NCI-H345 treated with DMSO at 0.1 percent for 48 hours (cell line): ENCODE measurements around the gene SCARB1.

Experiments used
- DNase-seq: peaks from one replicate; lab custom pipeline; 2025; ENCODE audit not compliant: unreplicated experiment; lab: John Stamatoyannopoulos, UW

SCARB1 gene

DNA sequence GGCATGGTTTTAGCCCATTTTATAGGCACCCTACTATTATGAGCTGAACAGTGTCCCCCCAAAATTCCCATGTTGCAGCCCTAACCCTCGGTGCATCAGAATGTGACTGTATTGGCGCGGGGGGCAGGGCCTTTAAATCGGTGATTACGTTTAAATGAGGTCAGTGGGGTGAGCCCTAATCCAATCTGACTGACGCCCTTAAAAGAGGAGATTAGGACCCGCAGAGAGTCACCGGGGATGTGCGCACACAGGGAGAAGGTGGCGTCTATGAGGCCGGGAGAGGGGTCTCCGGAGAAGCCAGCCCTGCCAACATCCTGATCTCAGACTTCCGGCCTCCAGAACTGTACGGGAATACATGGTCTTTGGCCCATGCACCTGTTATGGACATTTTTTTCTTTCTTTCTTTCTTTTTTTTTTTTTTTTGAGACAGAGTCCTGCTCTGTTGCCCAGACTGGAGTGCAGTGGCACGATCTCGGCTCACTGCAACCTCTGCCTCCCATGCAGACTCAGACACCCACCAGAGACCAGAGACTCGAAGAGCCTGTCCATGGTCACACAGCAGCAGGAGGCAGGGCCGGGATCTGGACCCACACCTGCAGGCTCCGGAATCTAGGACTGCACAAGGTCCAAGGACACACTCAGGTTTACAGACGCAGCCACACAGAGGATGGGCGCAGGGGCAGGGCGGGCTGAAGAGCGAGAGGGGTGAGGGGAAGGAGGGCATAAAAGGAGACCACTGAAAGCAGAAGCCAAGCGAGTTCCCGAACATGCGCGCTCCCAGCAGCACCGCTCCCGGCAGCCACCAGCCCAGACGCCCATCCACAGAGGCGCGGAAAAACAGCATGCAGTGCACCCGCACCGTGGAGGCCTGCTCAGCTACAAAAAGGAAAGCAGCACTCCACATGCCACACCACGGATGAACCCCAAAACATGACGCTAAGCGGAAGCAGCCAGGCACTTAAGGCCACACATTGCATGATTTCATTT, 19.0 kb downstream of the SCARB1 start:
- no peak for DNase-seq

DNA sequence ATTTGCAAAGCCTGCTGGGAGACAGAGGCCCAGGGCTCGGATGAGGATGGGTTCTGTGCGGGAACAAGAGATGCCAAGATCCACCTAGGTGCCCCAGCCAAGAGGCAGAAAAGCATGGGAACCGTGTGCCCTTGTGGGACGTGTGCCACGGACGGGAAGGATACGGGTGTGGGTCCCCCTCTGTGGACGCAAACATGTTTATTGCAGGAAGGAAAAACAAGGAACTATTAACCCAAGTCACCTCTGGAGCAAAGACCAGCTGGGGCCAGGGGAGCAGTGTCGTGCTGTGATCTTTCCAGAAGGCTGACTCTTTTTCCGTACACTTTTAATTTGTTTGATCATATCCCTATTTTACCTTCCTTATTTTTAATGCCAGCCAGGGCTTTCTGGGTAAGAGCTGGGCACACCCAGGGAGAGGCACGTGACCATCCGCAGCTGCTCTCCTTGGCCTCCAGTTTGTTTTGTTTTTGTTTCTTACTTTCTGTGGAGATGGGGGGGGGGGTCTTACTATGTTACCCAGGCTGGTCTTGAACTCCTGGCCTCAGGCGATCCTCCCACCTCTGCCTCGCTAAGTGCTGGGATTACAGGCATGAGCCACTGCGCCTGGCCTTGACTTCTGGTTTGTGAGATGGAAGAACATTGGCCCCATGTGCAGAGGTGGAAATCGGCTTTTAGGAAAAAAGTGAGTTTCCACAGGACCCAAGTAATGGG, 20.7 kb downstream of the SCARB1 start:
- DNase-seq: no peak

DNA sequence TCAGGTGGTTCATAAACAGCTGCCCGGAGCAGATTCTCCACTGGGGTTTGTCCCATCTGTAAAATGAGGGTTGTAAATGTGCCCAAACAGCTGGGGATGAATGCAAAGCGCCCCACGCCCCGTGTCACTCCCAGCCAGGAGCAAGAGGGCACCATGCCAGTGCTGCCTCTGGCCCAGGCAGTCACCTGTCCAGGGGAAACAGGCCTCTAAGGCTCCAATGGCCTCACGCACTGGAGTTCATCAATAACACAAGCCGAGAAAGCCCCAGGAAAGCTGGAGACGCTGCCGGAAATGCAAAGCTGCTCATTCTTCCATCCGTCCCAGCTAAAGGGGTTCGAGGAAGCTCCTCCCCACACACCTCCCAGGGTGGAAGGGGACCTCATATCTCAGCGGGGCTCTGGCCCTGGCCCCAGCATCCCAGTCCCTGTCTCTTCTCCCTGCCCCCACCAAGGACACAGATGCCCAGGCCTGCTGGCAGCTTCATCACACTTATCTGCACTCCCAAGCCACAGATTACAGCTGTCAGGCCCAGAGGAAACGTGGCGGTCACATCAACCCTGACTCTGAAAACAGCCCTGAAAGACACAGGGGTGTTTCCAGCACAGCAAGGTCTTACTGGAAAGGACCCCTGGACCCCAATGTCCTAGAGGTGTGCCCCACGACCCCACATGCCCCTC, 21.5 kb downstream of the SCARB1 start:
- DNase-seq: no peak

DNA sequence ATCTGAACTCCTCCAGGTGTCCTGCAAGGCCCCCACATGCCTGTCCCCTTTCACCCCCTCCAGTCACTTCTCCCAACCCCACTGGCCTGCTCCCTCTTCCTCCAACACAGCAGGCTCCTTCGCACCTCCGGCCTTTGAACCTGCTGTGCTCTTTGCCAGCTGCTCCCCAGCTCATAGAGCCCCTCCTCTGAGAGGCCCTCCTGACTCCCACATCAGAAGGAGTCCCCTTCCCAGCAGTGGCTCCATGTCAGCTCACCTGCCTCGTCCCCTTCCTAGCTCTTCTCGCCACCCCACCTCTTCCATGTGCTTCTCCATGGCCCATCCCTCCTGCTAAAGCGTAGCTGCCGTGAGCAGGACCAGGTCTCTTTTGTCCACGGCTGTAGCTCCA, 22.1 kb downstream of the SCARB1 start:
- no peak for DNase-seq

DNA sequence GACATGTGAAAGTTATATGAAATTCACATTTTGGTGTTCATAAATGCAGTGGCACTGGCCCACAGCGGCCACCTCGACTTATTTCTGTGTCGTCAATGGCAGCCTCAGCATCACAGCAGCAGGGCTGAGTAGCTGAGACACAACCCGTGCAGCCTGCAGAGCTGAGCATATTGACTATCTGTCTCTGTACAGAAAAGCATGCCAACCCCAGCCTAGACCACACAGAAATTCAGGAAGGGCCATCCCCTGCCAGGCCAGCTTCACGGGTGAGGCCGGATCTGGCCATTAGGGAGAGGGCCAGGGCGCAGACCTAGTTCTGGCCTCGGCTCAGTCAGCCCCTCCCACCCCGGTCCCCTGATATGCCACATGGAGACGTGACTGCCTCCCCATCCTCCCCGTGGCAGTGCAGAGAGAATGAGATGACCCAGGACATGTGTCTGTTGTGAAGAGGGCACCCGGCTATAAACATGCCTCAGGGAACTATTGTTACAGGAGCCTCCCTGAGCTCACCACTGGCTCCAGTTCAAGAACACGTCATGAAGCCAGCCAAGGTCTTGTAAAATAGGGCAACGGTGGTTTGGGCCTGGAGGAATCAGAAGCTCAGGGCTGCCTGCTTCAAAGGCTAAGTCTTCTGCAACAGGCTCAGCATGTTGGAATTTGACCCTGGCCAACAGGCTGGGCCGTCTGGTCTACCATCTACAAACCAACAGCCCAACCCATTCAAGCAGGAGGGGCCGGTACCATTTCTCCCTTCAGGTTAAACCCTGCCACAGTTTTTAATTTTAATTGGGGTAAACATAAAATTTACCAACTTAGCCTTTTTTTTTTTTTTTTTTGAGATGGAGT, 25.5 kb downstream of the SCARB1 start:
- DNase-seq: peak; percentile 22

DNA sequence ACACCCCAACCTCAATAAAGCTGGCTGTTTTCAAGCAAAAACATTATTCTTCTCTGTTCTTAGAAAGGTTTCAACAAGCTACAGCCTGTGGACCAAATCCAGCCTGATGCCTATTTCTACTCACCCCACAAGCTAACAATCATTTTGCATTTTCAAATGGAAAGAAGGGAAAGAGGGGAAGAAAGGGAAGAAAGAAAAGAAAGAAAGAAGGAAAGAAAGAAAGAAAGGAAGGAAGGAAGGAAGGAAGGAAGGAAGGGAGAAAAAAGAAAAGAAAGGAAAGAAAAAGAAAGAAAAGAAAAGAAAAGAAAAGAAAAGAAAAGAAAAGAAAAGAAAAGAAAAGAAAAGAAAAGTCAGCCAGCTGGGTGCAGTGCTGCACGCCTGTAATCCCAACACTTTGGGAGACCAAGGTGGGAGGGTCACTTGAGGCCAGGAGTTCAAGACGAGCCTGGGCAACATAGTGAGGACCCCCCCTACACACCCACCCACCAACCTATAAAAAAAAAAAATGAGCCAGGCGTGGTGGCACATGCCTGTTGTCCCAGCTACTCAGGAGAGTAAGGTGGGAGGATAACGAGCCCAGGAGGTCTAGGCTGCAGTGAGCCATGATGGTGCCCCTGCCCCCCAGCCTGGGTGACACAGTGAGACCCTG, 26.3 kb downstream of the SCARB1 start:
- DNase-seq: no peak

DNA sequence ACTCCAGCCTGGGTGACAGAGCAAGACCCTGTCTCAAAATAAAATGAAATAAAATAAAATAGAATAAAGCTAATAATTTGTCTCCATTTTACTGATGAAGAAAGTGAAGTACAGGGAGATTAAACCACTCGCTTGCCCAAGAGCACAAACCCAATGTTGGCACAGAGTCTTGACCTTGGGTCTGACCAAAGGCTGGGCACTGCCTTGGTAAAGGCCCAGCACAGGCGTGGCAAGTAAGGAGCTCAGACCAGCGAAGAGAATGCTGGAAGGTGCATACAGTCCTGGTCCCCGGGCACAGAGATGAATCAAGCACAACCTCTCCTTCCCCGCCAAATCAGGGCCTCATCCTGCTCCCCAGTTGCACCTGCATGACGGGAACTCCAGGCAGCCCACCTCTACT, 26.9 kb downstream of the SCARB1 start:
- no peak for DNase-seq

DNA sequence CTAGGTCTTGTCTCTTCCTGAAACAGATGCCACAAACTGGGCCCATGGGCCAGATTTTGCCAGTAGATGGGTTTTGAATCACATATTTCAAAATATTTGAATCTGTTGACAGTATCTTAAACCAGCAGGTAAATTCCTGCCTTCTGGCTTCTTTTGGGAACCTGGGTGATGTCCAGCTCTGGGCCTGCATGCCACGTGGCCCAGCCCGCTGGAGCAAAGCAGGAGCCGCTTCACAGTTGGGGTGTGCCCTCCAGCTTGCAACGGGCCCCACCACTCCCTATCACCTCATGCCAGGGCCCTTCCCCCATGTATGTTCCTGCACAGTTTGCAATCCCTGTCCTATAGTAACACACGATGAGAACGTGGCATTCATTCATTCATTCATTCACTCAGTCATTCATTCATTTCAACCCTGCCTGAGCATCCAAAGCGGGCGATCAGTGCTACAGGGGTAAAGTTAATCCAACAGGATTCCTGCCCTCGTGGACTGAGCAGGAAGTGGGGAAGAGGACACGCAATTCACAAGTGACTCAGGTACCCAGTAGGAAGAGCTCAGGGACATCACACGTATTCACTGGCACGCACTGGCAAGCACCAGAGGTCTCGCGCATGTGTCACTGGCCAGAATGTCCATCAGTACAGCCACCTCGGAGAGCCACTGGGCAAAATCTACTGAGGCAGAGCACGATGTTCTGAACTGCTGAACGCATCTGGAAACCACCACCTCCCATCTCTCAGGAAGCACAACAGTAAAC, 27.8 kb downstream of the SCARB1 start:
- no peak for DNase-seq

DNA sequence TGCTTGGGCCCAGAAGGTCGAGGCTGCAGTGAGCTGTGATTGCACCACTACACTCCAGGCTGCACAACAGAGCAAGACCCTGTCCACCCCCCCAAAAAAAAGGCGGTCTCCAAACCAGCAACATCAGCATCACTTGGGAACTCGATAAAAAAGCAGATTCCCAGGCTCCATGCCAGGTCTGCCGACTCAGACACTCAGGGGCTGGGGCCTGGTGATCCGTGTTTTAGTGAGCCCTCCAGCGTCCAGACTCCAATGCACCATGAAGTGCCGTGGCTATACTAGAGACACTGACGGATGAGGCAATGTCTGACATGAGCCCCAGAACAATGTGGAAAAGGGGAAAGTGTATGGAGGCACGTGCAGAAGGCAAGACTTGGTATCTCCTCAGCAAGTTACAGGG, 28.8 kb downstream of the SCARB1 start:
- DNase-seq: no peak

DNA sequence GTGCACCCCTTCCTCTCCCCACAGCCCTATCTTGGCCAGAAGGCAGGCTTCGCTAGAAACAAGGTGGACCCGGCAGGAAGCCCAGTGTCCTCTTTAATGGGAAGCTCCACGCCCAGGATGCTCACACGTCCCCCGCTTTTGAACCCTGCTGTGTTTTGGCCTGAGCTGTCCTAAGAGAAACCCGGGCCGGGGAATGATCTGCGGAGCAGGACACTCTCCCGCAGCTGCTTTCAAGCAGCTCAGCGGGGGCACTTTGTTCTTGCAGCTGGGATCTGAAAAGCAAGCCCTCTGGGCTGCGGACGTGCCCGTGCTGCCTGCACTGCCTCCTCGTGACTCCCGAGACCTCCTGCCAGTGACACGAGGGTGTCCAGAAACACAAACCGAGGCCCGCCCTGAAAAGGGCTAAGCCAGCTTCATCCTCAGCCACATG, 30.0 kb downstream of the SCARB1 start:
- DNase-seq: peak; percentile 88

DNA sequence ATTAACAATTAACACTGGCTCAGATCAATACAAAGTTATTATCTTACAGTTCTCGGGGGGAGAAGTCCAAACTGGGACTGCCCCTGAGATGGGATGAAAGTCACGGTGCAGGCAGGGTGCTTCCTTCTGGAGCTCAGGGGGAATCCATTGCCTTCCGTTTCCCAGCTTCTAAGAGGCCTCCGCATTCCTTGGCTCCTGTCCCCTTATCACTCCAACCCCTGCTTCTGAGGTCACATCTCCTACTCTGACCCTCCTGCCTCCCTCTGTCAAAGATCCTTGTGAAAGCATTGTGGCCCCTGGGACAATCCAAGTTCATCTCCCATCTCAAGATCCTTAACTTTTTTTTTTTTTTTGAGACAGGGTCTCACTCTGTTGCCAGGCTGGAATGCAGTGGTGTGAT, 30.8 kb downstream of the SCARB1 start:
- no peak for DNase-seq

DNA sequence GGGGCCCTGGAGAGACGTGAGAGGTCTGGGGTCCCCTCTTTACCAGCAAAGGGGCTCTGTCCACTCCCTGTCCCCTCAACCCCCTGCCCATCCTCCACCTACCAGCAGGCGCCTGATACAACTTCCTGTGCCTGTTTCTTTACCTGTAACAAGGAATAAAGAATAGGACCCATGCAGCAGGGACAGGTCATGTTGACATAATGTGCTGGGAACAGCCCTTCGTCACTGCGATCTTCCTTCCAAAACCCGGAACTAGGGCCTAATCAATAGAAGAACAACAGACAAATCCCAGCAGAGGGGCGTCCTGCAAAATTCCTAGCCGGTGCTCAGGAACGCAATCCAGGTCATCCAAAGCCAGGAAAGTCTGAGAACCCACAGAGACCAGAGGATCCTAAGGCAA, 32.1 kb downstream of the SCARB1 start:
- no peak for DNase-seq

DNA sequence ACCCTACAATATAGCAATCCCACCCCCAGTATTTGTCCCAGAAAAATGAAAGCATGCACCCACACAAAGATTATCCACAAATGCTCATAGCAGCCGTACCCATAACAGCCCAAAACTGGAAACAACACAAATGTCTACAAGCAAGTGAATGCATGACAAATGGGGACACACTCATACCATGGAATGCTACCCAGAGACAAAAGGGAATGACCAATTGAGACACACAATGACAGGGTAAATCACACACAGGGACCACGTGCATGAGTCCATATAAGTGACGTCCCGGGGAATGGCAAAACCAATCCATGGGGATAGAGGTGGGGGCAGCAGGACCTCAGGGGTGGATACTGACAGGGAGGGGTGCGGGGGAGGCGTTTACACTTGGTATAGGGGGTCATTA, 33.4 kb downstream of the SCARB1 start:
- DNase-seq: no peak

DNA sequence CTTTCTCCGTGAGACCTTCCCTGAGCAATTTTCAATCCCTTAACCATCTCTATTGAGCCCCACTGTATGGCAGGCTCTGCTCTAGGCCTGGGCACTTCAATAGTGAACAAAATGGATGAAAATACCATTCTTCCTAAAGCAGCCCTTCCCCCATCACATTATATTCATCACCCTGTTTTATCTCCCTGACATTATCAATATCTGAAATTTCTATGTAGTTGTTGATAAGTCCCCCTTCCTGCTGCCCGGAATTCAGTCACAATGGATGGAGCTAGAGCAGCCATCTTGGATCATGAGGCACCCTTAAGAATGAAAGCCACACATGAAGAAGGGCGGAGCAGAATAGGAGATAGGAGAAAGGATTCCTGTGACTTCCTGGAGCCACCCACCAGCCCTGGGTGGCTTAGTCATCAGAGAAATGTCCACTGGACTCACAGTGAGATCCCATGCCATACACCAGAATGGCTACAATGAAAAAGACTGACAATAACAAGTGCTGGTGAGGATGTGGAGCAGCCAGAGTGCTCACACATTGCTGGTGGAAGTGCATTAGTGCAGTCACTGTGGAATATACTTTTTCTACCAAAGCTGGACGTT, 33.9 kb downstream of the SCARB1 start:
- DNase-seq: no peak

DNA sequence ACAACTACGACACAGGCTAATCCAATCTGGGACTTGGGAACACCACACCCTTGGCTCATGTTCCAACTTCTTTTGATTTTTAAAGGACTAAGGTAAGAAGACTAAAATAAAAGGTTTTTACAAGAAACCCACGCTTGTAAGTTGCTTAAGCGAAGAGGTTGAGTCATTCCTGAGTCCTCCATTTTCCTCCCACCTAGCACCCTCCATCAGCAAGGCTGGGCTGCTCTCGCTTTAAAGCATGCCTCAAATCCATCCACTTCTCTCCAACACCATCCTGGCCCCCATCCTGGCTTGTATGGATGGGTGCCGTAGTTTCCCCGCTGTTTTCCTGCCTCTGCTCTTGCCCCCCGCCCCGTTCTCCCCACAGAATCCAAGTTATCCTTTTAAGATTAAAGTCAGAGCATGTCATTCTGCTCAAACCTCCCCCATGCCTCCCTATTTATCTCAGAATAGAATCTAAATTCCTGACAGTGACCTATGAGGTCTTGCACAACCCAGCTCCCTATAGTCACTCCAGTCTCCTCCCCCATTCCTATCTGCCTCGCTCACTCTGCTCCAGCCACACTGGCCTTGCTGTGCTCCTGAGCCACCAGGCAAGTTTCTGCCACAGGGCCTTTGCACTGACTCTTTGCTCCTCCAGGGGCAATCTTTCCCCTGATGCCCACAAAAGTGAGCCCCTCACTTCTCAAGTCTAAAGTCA, 34.5 kb downstream of the SCARB1 start:
- no peak for DNase-seq

DNA sequence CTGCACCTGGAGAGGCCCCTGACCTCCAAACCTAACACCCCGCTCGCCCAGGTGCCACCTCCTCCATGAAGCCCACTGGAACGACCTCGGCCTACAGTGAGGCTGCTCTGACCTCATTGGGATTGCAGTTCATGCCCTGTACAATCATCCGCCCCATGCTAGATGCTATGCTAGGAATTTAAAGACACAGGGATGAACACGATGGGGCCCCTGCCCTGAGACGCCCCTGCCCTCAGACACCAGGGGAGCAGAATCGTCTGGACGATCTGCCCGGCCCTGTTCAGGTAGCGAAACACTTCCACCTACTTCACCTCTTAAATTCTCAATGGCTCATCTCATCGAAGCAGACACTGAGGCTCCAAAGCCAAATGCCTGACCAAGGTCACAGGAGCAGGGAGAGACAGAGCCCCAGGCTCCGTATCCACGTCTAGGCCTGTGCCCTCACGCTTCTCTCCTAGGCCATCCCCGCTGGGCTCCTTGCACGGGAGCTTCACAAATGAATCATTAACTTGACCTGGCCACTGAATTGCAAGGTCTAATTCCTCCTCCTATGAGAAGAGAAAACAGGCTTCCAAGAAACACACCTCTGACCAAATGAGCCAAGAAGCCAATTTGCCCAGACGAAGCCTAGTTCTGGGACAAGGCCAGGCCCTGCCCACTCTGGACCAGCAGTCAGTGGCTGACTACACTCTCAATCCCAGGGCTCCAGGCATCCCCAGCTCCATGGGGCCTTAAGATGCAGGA, 35.2 kb downstream of the SCARB1 start:
- no peak for DNase-seq

DNA sequence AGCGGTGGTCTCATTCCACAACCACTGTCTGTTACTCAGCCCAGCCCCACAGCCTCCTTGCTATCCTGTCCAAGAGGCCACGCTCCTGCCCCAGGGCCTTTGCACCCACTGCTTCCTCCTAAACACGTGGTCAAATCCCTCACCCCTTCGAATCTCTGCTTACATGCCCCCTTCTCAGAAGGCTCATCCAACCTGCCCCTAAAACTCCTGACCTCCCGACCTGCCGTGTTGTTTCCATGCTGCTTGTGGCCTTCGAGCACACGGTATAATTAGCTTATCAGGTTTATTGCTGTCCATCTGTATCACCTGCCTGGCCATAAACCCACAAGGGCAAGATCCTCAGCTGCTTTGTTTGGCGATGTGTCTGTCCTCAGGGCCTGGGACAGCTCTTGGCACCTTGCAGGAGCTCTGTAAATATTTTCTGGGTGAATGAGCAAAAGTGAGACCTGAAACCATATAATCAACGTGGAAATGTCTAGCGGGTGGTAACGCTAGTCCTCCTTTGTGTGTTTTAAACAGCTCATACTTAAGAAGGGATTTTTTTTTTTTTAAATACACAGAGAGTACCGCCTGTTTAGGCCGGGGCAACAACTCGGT, 36.0 kb downstream of the SCARB1 start:
- DNase-seq: no peak
